ENCODE data around the gene ZBTB49. TPM values are rescaled to one million over a fixed set of nuclear protein-coding genes. Genes with fewer than 3 reads are reported as not detected.

The ZBTB49 gene
- total and polyA plus RNA-seq, 9 donors = 5.5 to 13.4 (median 8.3) TPM

- intact Hi-C loops (cut with DNase I) = no loop called here
- TF ChIP-seq POLR2A (IDR thresholded peaks at IDR 0.05) (no peak), CTCF (IDR thresholded peaks at IDR 0.05) (no peak), EP300 (IDR thresholded peaks at IDR 0.05) (no peak)
- no peaks in the 10 kb centered on the region for H3K4me1 ChIP-seq (ENCODE audit: insufficient read depth)
- H3K4me3 ChIP-seq = no peak overlapping the region
- no peaks in the 10 kb centered on the region for H3K36me3 ChIP-seq
- H3K27ac ChIP-seq = no peak overlapping the region
- WGBS, 3 donors = 93 to 96% (median 96%) methylated on average over 5 of the region's 5 CpGs
- H3K27me3 ChIP-seq = no peaks in the 10 kb centered on the region
- no peak for DNase-seq
- H3K9me3 ChIP-seq = no peaks in the 10 kb centered on the region
These were observed 6.3 kb downstream of the ZBTB49 start for GRCh38 chr4:4296283-4296846.

- no peak for DNase-seq
- Histone ChIP-seq H3K4me1 (ENCODE audit: insufficient read depth) (no peaks in the 10 kb centered on the region), H3K36me3 (no peaks in the 10 kb centered on the region), H3K27me3 (no peaks in the 10 kb centered on the region), H3K27ac (no peak overlapping the region), H3K9me3 (no peaks in the 10 kb centered on the region), H3K4me3 (no peak overlapping the region)
- 86 to 91% (median 90%) methylated on average over 3 of the region's 3 CpGs for WGBS, 3 donors
- intact Hi-C loops (cut with DNase I) = no loop called here
- TF ChIP-seq CTCF (IDR thresholded peaks at IDR 0.05) = no peak
These were observed 9.0 kb downstream of the ZBTB49 start for GRCh38 chr4:4299006-4299405.

- intact Hi-C loops (cut with DNase I) = no loop called here
- no peaks in the 10 kb centered on the region for H3K36me3 ChIP-seq
These were observed 11.9 kb downstream of the ZBTB49 start for GRCh38 chr4:4302001-4302400.

GRCh38 chr4:4302416-4302815, 12.4 kb downstream of the ZBTB49 start:
- intact Hi-C loops (cut with DNase I) = no loop called here
- H3K4me1 ChIP-seq (ENCODE audit: insufficient read depth) = no peaks in the 10 kb centered on the region
- no peak for DNase-seq
- WGBS, 3 donors = 67 to 73% (median 69%) methylated on average over 6 of the region's 6 CpGs
- H3K4me3 ChIP-seq = no peak overlapping the region
- H3K27me3 ChIP-seq = no peaks in the 10 kb centered on the region
- H3K9me3 ChIP-seq = no peaks in the 10 kb centered on the region
- no peak for TF ChIP-seq CTCF (IDR thresholded peaks at IDR 0.05)
- no peak for TF ChIP-seq POLR2A (IDR thresholded peaks at IDR 0.05)
- no peak for TF ChIP-seq EP300 (IDR thresholded peaks at IDR 0.05)
- no peak overlapping the region for H3K27ac ChIP-seq
- H3K36me3 ChIP-seq = no peaks in the 10 kb centered on the region

More at GRCh38 chr4:4302001-4302400, 11.9 kb downstream of the ZBTB49 start:
- H3K27me3 ChIP-seq = no peaks in the 10 kb centered on the region
- DNase-seq = no peak
- no peak overlapping the region for H3K27ac ChIP-seq
- 81 to 83% (median 82%) methylated on average over 5 of the region's 5 CpGs for WGBS, 3 donors
- TF ChIP-seq EP300 (IDR thresholded peaks at IDR 0.05) = no peak
- no peak for TF ChIP-seq POLR2A (IDR thresholded peaks at IDR 0.05)
- no peak for TF ChIP-seq CTCF (IDR thresholded peaks at IDR 0.05)
- no peak overlapping the region for H3K4me3 ChIP-seq
- H3K9me3 ChIP-seq = no peaks in the 10 kb centered on the region
- no peaks in the 10 kb centered on the region for H3K4me1 ChIP-seq (ENCODE audit: insufficient read depth)

Data from ovary (tissue), 9 donors.